IPS-18c (cell line): ENCODE results near the gene TK1.

Experiments used
- H3K4me3 ChIP-seq: 2 replicates; pipeline ENCODE4 v1.7.0; 2013; ENCODE audit warnings: low read depth, mild to moderate bottlenecking, low read length, moderate library complexity; ENCODE audit not compliant: insufficient read depth
- H3K9me3 ChIP-seq: one replicate; pipeline ENCODE4 v1.6.1; 2013; ENCODE audit warnings: mild to moderate bottlenecking, low read length, moderate library complexity; ENCODE audit not compliant: control insufficient read depth, insufficient read depth

Gene TK1

GRCh38 chr17:78224231-78225087 lies 37.6 kb upstream of the TK1 start:
- H3K9me3 ChIP-seq = no peaks in the 10 kb centered on the region
- no peak overlapping the region for H3K4me3 ChIP-seq

- Histone ChIP-seq H3K4me3 (no peak overlapping the region), H3K9me3 (no peaks in the 10 kb centered on the region)
Measured at GRCh38 chr17:78223765-78224164, 36.9 kb upstream of the TK1 start.

DNA sequence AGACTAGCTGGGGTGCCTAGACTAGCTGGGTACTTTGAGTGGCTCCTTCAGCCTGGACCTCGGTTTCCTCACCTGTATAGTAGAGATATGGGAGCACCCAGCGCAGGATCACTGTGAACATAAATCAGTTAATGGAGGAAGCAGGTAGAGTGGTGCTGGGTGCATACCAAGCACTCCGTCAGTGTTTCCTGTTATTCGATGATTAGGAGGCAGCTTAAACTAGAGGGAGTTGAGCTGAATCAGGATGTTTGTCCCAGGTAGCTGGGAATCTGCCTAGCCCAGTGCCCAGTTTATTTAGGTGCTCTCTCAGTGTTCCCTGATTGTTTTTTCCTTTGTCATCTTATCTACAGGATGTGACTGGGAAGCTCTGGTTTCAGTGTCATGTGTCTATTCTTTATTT lies 36.2 kb upstream of the TK1 start:
- Histone ChIP-seq H3K4me3 (no peak overlapping the region), H3K9me3 (no peaks in the 10 kb centered on the region)

GRCh38 chr17:78219396-78220150 lies 32.7 kb upstream of the TK1 start:
- no peak overlapping the region for H3K4me3 ChIP-seq
- no peaks in the 10 kb centered on the region for H3K9me3 ChIP-seq

GRCh38 chr17:78214706-78215061 lies 27.8 kb upstream of the TK1 start:
- peak overlapping the region; percentile 85 for H3K4me3 ChIP-seq
- no peaks in the 10 kb centered on the region for H3K9me3 ChIP-seq

- peak within 1 kb of the TSS; percentile 85 for H3K4me3 ChIP-seq
Measured at GRCh38 chr17:78214016-78214705, 27.3 kb upstream of the TK1 start, which contains the start of gene BIRC5. Gene BIRC5, plus strand, starts transcription at chr17:78214253. Its CDS starts 64 bp downstream, at chr17:78214317.

GRCh38 chr17:78211032-78211431 lies 24.2 kb upstream of the TK1 start:
- Histone ChIP-seq H3K4me3 (no peak overlapping the region), H3K9me3 (no peaks in the 10 kb centered on the region)

More at GRCh38 chr17:78214016-78214705, 27.3 kb upstream of the TK1 start, which contains the start of gene BIRC5:
- H3K9me3 ChIP-seq = no peaks in the 10 kb centered on the region

DNA sequence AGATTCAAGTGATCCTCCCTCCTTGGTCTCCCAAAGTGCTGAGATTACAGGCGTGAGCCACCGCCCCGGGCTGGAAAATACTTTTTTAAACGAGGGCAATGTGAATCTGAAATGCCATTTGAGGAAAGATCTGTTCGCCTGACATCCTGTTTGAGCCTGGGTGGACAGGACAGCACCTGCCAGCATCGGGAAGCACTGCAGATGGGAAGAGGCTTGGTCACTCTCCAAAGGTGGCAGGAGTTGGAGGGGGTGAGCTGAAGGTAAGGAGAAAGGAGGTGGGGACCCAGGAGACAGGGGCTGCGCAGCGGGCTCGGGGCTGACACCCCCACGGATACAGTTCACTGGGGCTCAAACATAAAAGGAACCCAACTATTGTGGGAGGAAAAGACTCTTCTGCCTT lies 23.3 kb upstream of the TK1 start:
- Histone ChIP-seq H3K4me3 (no peak overlapping the region), H3K9me3 (no peaks in the 10 kb centered on the region)

DNA sequence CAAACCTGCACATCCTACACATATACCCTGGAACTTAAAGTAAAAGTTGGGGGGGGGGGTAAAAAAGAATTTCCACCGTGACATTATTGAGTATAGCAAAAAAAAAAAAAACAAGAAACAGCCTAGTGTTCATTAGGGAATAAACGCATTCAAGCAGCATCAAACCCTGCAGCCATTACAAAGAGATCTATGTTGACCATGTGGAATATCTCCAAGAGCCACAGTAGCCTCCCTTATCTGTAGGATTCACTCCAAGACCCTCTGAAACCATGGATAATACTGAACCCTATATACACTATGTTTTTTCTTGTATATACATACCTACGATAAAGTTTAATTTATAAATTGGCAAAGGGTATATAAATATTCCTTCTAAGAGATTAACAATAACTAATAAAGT lies 21.6 kb upstream of the TK1 start:
- Histone ChIP-seq H3K9me3 (no peaks in the 10 kb centered on the region), H3K4me3 (no peak overlapping the region)

- Histone ChIP-seq H3K4me3 (no peak overlapping the region), H3K9me3 (no peaks in the 10 kb centered on the region)
Measured at GRCh38 chr17:78206298-78206697, 19.4 kb upstream of the TK1 start.

DNA sequence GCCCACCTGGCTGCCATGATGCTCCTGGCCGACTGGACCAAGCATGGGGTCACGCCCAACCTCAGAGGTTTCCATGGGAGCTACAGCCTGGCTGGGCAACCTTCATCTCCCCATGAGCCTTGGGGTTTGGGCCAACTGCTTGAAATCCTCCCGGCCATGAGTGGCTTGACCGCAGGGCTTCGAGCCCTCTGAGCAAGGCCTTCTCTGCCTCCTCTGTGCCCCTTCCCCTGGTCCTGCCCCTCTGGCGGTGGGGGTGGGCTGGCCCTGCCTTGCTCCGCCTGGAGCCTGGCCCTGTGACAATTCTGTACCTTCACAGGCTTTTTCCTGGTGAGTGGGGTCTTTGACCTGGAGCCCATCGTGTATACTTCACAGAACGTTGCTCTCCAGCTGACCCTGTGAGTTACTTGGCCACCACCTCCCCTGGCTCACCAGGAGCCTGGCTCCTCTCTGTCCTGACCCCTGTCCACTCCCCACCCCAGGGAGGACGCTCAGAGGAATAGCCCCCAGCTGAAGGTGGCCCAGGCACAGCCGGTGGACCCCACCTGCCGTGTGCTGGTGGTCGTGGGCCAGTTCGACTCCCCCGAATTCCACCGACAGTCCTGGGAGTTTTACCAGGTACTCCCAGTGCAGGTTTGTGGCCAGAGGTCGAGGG lies 18.4 kb upstream of the TK1 start:
- Histone ChIP-seq H3K4me3 (no peak overlapping the region), H3K9me3 (no peaks in the 10 kb centered on the region)

DNA sequence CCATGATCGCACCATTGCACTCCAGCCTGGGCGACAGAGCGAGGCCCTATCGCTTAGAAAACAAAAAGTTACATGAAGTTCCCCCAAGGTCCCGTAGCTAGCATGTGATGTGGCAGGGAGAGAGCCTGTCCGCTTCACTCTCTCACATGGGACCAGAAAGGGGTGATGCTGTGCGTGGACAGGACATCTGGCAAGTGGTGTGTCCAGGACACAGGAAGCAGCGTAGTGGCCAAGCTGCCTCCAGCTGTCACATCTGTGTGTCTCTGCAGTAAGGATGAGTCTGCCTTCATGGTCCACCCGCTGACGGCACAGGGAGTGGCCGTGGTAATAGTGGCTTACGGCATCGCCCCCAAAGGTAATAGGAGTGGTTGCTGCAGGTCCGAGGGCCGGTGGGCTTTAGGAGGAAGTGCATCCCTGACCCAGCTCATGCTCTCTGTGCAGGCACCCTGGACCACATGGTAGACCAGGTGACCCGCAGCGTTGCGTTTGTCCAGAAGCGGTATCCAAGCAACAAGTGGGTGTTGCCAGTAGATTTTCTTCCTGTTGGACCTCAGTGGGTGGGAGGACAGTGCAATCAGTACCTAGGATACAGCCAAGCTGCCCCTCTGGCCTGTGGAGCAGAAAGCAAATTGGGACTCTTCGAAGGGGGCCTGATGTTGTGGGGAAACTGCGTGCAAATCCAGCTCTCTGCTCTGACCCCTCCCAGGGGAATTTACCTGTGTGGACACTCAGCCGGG lies 17.7 kb upstream of the TK1 start:
- H3K9me3 ChIP-seq = no peaks in the 10 kb centered on the region
- no peak overlapping the region; the same call in 1 of the 2 replicates for H3K4me3 ChIP-seq

DNA sequence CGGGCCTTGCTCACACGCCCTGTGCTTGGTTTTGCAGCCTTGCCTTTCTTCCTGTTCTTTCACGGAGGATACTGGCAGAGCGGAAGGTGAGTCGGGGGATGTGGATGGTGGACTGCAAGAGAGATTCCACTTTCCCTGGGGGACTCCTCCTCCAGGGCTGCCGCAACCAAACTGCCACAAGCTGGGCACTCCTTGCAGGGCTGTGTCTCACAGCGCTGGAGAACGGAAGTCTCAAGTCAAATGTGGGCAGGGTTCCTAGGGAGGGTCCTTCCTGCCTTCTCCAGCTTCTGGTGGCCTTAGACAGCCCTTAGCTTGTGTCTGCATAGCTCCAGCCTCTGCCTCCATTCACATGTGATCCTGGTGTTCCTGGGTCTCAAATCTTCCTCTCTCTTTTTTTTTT lies 15.8 kb upstream of the TK1 start:
- no peaks in the 10 kb centered on the region for H3K9me3 ChIP-seq

DNA sequence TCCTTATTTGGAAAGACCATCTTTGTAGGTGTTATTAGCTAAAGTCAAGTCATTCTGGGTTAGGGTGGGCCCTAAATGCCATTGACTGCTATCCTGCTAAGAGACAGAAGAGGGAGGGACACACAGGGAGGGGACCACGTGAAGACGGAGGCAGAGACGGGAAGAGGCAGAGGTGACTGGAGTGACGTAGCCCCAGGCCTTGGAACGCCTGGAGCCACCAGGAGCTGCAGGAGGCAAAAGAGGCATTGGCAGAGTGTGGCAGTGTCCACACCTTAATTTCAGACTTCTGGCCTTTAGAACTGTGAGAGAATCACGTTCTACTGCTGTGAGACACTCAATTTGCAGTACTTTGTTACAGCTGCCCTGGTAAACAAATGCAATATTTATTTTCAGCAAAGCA lies 13.6 kb upstream of the TK1 start:
- Histone ChIP-seq H3K4me3 (no peak overlapping the region), H3K9me3 (no peaks in the 10 kb centered on the region)

More for the DNA sequence above, 15.8 kb upstream of the TK1 start:
- H3K4me3 ChIP-seq = no peak overlapping the region

DNA sequence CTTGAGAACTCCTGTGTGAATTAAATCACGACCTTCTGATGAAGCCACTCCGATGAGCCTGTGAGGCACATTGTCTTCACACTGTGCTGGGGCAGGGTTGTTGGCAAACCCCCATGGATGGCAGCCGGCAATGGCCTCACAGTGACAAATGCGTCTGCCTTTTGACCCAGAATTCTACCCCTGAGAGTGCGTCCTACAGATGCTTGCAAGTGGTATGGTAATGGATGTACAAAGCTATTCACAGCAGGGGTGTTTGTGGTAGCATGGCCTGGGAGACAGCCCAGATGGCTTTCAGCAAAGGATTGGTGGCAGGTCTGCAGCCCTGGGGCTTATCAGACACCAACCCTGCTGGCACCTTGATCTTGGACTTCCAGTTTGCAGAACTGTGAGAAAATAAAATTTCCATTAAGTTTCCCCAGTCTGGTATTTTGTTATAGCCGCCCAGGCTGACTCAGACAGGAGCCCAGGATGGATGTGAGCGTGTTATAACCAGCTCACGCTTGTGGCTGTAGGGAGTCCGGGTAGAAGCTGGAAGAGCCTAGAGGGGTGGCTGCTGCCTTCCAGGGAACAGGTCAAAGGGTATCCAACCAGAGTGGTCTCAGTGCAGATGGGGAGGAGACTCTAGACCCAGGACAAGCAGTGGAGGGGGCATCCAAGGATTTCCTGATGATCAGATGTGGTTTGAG lies 10.4 kb upstream of the TK1 start:
- Histone ChIP-seq H3K9me3 (no peaks in the 10 kb centered on the region), H3K4me3 (no peak overlapping the region)

DNA sequence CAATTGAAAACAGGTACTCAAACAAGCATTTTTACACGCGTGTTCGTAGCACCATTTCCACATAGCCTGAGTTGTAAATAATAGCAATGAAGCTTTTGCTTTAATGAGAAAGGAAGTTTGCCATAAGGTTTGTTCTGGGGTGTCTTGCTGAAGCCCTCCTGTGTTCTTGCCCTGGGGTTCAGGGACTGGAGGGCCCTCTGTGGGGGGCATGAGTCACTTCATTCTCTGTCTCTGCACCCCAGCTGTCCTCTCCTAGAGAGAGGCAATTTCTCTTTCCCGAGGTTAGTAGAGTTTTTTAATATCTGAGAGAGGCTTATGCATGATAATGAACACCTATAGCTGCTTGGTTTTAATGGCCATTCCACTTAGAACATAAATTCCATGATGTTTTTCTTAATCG lies 9.9 kb upstream of the TK1 start:
- Histone ChIP-seq H3K4me3 (no peak overlapping the region), H3K9me3 (no peaks in the 10 kb centered on the region)
